KMS-11 (cell line): Measurements from ENCODE around the gene TREML4.

Source experiments
- H2AFZ ChIP-seq: fragments of 200-600 bp; sonication (generic); 2 replicates; pipeline ENCODE4 v1.6.1; 2016; ENCODE audit warnings: antibody characterized with exemption, mixed run types, low read depth
- H3K27ac ChIP-seq: fragments of 200-600 bp; sonication (generic); 2 replicates; pipeline ENCODE4 v1.6.1; 2016; ENCODE audit warnings: mild to moderate bottlenecking, mixed run types
- H3K27me3 ChIP-seq: fragments of 200-600 bp; sonication (generic); 2 replicates; pipeline ENCODE4 v1.6.1; 2017; ENCODE audit warnings: mild to moderate bottlenecking, low read depth, mixed run types, moderate library complexity; ENCODE audit not compliant: insufficient read depth
- H3K36me3 ChIP-seq: fragments of 200-600 bp; sonication (generic); 2 replicates; pipeline ENCODE4 v1.6.1; 2017; ENCODE audit warnings: mild to moderate bottlenecking, mixed run types; ENCODE audit not compliant: insufficient read depth
- H3K4me1 ChIP-seq: fragments of 200-600 bp; sonication (generic); 2 replicates; pipeline ENCODE4 v1.6.1; 2016; ENCODE audit warnings: mild to moderate bottlenecking, low read depth, mixed run types; ENCODE audit not compliant: poor library complexity, severe bottlenecking
- H3K4me2 ChIP-seq: fragments of 200-600 bp; sonication (generic); 2 replicates; pipeline ENCODE4 v1.7.0; 2016; ENCODE audit warnings: mild to moderate bottlenecking, mixed run types
- H3K4me3 ChIP-seq: fragments of 200-600 bp; sonication (generic); IDR thresholded peaks from 2 replicates; pipeline ENCODE4 v1.6.1; 2017; ENCODE audit warnings: low read depth, low read length, mixed read lengths; ENCODE audit not compliant: insufficient read depth
- H3K79me2 ChIP-seq: fragments of 200-600 bp; sonication (generic); 2 replicates; pipeline ENCODE4 v1.6.1; 2016; ENCODE audit warnings: low read depth, mixed run types; ENCODE audit not compliant: insufficient read depth
- H3K9ac ChIP-seq: fragments of 200-600 bp; sonication (generic); 2 replicates; pipeline ENCODE4 v1.6.1; 2016; ENCODE audit warnings: mild to moderate bottlenecking, mixed run types
- H4K20me1 ChIP-seq: fragments of 200-600 bp; sonication (generic); 2 replicates; pipeline ENCODE4 v1.6.1; 2016; ENCODE audit warnings: mild to moderate bottlenecking, mixed run types; ENCODE audit not compliant: insufficient read depth
- CTCF ChIP-seq: fragments of 200-600 bp; sonication (generic); conservative IDR thresholded peaks from 2 replicates; pipeline ENCODE4 v1.6.1; 2017; ENCODE audit warnings: low read depth, mild to moderate bottlenecking, antibody characterized with exemption, low read length, moderate library complexity, mixed read lengths

Gene TREML4

GRCh38 chr6:41201764-41202173 lies 26.4 kb upstream of the TREML4 start:
- H3K4me2 ChIP-seq, result no peak overlapping the region
- H2AFZ ChIP-seq, result no peak overlapping the region
- no peaks in the 10 kb centered on the region for H3K36me3 ChIP-seq
- H3K9ac ChIP-seq, result no peak overlapping the region
- no peaks in the 10 kb centered on the region for H3K79me2 ChIP-seq
- H3K4me1 ChIP-seq, result peaks cover 25% of the 10 kb centered on the region
- no peak for TF ChIP-seq CTCF
- H3K4me3 ChIP-seq, result no peak overlapping the region
- H3K27me3 ChIP-seq, result no peaks in the 10 kb centered on the region
- H3K27ac ChIP-seq, result no peak overlapping the region
- H4K20me1 ChIP-seq, result no peaks in the 10 kb centered on the region

GRCh38 chr6:41204156-41204555 lies 24.0 kb upstream of the TREML4 start:
- peaks cover 28% of the 10 kb centered on the region for H3K4me1 ChIP-seq
- no peak overlapping the region for H3K4me2 ChIP-seq
- TF ChIP-seq CTCF, result no peak
- H3K9ac ChIP-seq, result no peak overlapping the region
- no peaks in the 10 kb centered on the region for H3K36me3 ChIP-seq
- no peak overlapping the region for H2AFZ ChIP-seq
- H3K4me3 ChIP-seq, result no peak overlapping the region
- no peaks in the 10 kb centered on the region for H4K20me1 ChIP-seq
- no peak overlapping the region for H3K27ac ChIP-seq
- no peaks in the 10 kb centered on the region for H3K27me3 ChIP-seq
- H3K79me2 ChIP-seq, result no peaks in the 10 kb centered on the region

- H3K4me3 ChIP-seq, result no peak overlapping the region
- no peaks in the 10 kb centered on the region for H3K79me2 ChIP-seq
- no peak overlapping the region for H3K4me2 ChIP-seq
- H3K36me3 ChIP-seq, result no peaks in the 10 kb centered on the region
- no peak for TF ChIP-seq CTCF
- no peaks in the 10 kb centered on the region for H3K27me3 ChIP-seq
- peaks cover 5% of the 10 kb centered on the region for H3K4me1 ChIP-seq
- no peaks in the 10 kb centered on the region for H4K20me1 ChIP-seq
- H3K27ac ChIP-seq, result no peak overlapping the region
- no peak overlapping the region for H3K9ac ChIP-seq
- no peak overlapping the region for H2AFZ ChIP-seq
These were observed 19.6 kb upstream of the TREML4 start for GRCh38 chr6:41208439-41209106.

GRCh38 chr6:41209547-41210320 lies 18.4 kb upstream of the TREML4 start:
- no peak overlapping the region for H3K4me2 ChIP-seq
- TF ChIP-seq CTCF, result no peak
- peaks cover 5% of the 10 kb centered on the region for H3K4me1 ChIP-seq
- H4K20me1 ChIP-seq, result no peaks in the 10 kb centered on the region
- no peak overlapping the region for H3K9ac ChIP-seq
- no peaks in the 10 kb centered on the region for H3K79me2 ChIP-seq
- H3K4me3 ChIP-seq, result no peak overlapping the region
- no peaks in the 10 kb centered on the region for H3K27me3 ChIP-seq
- H2AFZ ChIP-seq, result no peak overlapping the region
- H3K36me3 ChIP-seq, result no peaks in the 10 kb centered on the region
- H3K27ac ChIP-seq, result no peak overlapping the region
